ENCODE measurements around the gene KRTAP13-2.

DNA sequence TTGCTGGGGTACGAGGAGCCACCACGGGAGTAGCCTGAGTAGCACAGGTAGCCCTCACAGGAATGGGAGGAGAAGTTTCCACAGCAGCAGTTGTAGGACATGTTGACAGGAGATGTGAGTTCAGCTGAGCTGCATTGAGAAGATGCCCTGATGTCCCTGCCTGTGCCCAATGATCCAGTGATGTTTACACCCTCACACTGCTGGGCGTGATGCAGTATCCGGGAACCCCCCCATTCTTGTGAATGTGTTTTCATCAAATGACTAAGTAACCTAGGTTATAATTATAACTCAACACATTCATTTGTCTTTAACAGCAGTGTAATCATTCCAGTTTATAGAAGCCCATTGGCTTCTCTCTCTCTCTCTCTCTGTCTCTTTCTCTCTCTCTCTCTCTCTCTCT is 23.6 kb downstream of the KRTAP13-2 start, which contains the start of gene KRTAP23-1:
- TF ChIP-seq POLR2AphosphoS5 (IDR thresholded peaks at IDR 0.05) = no peak
- TF ChIP-seq, protein P1, sequence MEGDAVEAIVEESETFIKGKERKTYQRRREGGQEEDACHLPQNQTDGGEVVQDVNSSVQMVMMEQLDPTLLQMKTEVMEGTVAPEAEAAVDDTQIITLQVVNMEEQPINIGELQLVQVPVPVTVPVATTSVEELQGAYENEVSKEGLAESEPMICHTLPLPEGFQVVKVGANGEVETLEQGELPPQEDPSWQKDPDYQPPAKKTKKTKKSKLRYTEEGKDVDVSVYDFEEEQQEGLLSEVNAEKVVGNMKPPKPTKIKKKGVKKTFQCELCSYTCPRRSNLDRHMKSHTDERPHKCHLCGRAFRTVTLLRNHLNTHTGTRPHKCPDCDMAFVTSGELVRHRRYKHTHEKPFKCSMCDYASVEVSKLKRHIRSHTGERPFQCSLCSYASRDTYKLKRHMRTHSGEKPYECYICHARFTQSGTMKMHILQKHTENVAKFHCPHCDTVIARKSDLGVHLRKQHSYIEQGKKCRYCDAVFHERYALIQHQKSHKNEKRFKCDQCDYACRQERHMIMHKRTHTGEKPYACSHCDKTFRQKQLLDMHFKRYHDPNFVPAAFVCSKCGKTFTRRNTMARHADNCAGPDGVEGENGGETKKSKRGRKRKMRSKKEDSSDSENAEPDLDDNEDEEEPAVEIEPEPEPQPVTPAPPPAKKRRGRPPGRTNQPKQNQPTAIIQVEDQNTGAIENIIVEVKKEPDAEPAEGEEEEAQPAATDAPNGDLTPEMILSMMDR (IDR thresholded peaks at IDR 0.05) = no peak

Measured in sigmoid colon (tissue), 4 donors.